OCI-LY1 (cell line): ENCODE results near the gene DLX5.

ENCODE experiments used
- H2AFZ ChIP-seq: fragments of 200-600 bp; sonication (generic), shearing (Covaris generic); 2 replicates; pipeline ENCODE4 v1.6.0; 2014; ENCODE audit warnings: antibody characterized with exemption, mild to moderate bottlenecking, low read length
- H3F3A ChIP-seq: fragments of 200-600 bp; sonication (generic), shearing (Covaris generic); 2 replicates; pipeline ENCODE4 v1.6.0; 2014; ENCODE audit warnings: mild to moderate bottlenecking, antibody characterized with exemption, low read length, moderate library complexity; ENCODE audit not compliant: insufficient read depth
- H3K27ac ChIP-seq: fragments of 200-600 bp; sonication (generic); 2 replicates; pipeline ENCODE4 v1.5.1; 2014; ENCODE audit warnings: low read length, mixed run types, mild to moderate bottlenecking, low read depth; ENCODE audit not compliant: poor library complexity, severe bottlenecking
- H3K27me3 ChIP-seq: fragments of 200-600 bp; sonication (generic); 2 replicates; pipeline ENCODE4 v1.6.0; 2014; ENCODE audit warnings: antibody characterized with exemption, mild to moderate bottlenecking, low read length, moderate library complexity; ENCODE audit not compliant: insufficient read depth
- H3K36me3 ChIP-seq: fragments of 200-600 bp; sonication (generic); 2 replicates; pipeline ENCODE4 v1.6.1; 2014; ENCODE audit warnings: mild to moderate bottlenecking, antibody characterized with exemption, low read length, moderate library complexity, mixed read lengths; ENCODE audit not compliant: insufficient read depth
- H3K4me1 ChIP-seq: fragments of 200-600 bp; sonication (generic); 2 replicates; pipeline ENCODE4 v1.5.1; 2014; ENCODE audit warnings: mild to moderate bottlenecking, low read length, moderate library complexity; ENCODE audit not compliant: insufficient read depth, severe bottlenecking
- H3K4me2 ChIP-seq: fragments of 200-600 bp; sonication (generic), shearing (Covaris generic); 2 replicates; pipeline ENCODE4 v1.6.1; 2014; ENCODE audit warnings: low read length
- H3K4me3 ChIP-seq: fragments of 200-600 bp; sonication (generic); 2 replicates; pipeline ENCODE4 v1.5.1; 2014; ENCODE audit warnings: low read length, low read depth, mild to moderate bottlenecking, mixed read lengths; ENCODE audit not compliant: poor library complexity, severe bottlenecking
- H3K79me2 ChIP-seq: fragments of 200-600 bp; shearing (Covaris generic); 2 replicates; pipeline ENCODE4 v1.6.1; 2016; ENCODE audit warnings: mixed run types, low read length, mixed read lengths; ENCODE audit not compliant: insufficient read depth
- H3K9ac ChIP-seq: fragments of 200-600 bp; sonication (generic), shearing (Covaris generic); 2 replicates; pipeline ENCODE4 v1.6.1; 2014; ENCODE audit warnings: mild to moderate bottlenecking, low read length, mixed read lengths
- H3K9me2 ChIP-seq: fragments of 200-600 bp; sonication (generic), shearing (Covaris generic); 2 replicates; pipeline ENCODE4 v1.6.1; 2014; ENCODE audit warnings: low read depth, mild to moderate bottlenecking, low read length, mixed read lengths
- H3K9me3 ChIP-seq: fragments of 200-600 bp; shearing (Covaris generic); 2 replicates; pipeline ENCODE4 v1.6.1; 2014; ENCODE audit warnings: low read length, mixed read lengths
- H4K20me1 ChIP-seq: fragments of 200-600 bp; sonication (generic), shearing (Covaris generic); 2 replicates; pipeline ENCODE4 v1.6.0; 2016; ENCODE audit warnings: mild to moderate bottlenecking, low read length; ENCODE audit not compliant: insufficient read depth
- CTCF ChIP-seq: fragments of 200-600 bp; sonication (generic), shearing (Covaris generic); IDR thresholded peaks from 2 replicates; pipeline ENCODE4 v1.5.1; 2017; ENCODE audit warnings: mild to moderate bottlenecking, antibody characterized with exemption, low read length, moderate library complexity, mixed read lengths
- EZH2 ChIP-seq: fragments of 200-600 bp; sonication (generic), shearing (Covaris generic); IDR thresholded peaks from 2 replicates; pipeline ENCODE4 v1.8.0; 2017; ENCODE audit warnings: borderline replicate concordance, mixed run types, mild to moderate bottlenecking, antibody characterized with exemption, low read length, moderate library complexity, mixed read lengths

Gene DLX5

DNA sequence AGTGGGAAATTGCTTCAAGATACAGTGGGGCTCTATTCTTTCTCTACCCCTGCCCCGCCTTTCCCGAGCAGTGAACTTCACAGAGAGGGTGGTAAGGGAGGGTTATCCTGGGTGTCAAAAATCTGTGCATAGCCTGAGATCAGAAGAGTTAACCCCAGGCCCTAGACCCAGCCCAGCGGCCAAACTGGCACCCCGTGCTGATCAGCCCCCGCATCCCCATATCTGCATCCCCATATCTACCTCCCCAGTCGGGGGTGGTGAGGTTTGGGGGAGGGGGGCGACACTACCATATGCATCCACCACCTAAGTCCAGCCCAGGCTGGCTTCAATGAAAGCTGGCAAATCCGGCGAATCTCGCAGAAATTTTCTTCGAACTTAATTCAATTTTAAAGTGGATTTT, 26.3 kb downstream of the DLX5 start:
- H3K27ac ChIP-seq = no peak overlapping the region
- no peaks in the 10 kb centered on the region for H3K9me3 ChIP-seq
- no peaks in the 10 kb centered on the region for H3K4me1 ChIP-seq
- H3F3A ChIP-seq = no peaks in the 10 kb centered on the region
- no peaks in the 10 kb centered on the region for H3K36me3 ChIP-seq
- no peaks in the 10 kb centered on the region for H3K9me2 ChIP-seq
- H2AFZ ChIP-seq = no peak overlapping the region
- H4K20me1 ChIP-seq = no peaks in the 10 kb centered on the region
- H3K4me3 ChIP-seq = no peak overlapping the region
- peaks cover 12% of the 10 kb centered on the region; the same call in 1 of the 2 replicates for H3K27me3 ChIP-seq
- TF ChIP-seq CTCF (no peak), EZH2 (no peak)
- H3K79me2 ChIP-seq = no peaks in the 10 kb centered on the region
- H3K9ac ChIP-seq = no peak overlapping the region
- H3K4me2 ChIP-seq = no peak overlapping the region

GRCh38 chr7:96997512-96998032, 27.1 kb downstream of the DLX5 start:
- Histone ChIP-seq H3K4me3 (no peak overlapping the region), H3K36me3 (no peaks in the 10 kb centered on the region), H3K27ac (no peak overlapping the region), H3K9me2 (no peaks in the 10 kb centered on the region), H3K4me2 (no peak overlapping the region), H3K9me3 (no peaks in the 10 kb centered on the region), H2AFZ (no peak overlapping the region), H3K79me2 (no peaks in the 10 kb centered on the region), H3K4me1 (no peaks in the 10 kb centered on the region), H3F3A (no peaks in the 10 kb centered on the region), H4K20me1 (no peaks in the 10 kb centered on the region), H3K27me3 (peaks cover 12% of the 10 kb centered on the region; the same call in 1 of the 2 replicates), H3K9ac (no peak overlapping the region)
- TF ChIP-seq EZH2 = no peak

DNA sequence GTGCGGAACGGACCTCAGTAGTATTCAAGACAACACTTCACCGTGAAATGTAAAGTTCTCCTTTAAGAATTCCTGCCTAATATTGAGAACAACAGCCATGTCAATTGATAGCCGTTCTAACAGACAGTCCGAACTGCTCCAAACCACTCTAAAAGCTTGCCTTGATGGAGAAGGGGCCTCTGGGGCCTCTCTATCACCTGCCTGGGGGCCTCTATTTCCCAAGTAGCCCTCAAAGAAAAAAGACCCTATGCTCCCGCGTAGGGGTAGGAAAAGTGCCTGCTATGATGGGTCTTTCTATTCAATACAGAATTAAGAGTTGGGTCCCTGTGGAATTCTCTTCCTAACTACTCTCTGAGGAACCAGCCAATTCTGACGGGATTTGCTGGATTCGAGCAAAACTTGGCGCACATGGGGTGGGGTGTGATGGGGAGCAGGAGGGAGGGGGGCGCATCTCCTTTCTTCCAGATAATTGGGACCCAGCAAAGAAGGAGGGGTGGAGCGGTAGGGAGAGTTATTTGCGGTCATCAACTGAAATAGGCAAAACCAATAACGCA, 27.6 kb downstream of the DLX5 start:
- Histone ChIP-seq H3K79me2 (no peaks in the 10 kb centered on the region), H3K9me3 (no peaks in the 10 kb centered on the region), H2AFZ (no peak overlapping the region), H3K4me2 (no peak overlapping the region), H3K27me3 (peaks cover 12% of the 10 kb centered on the region; the same call in 1 of the 2 replicates), H4K20me1 (no peaks in the 10 kb centered on the region), H3K36me3 (no peaks in the 10 kb centered on the region), H3F3A (no peaks in the 10 kb centered on the region), H3K27ac (no peak overlapping the region), H3K4me3 (no peak overlapping the region), H3K9ac (no peak overlapping the region), H3K9me2 (no peaks in the 10 kb centered on the region), H3K4me1 (no peaks in the 10 kb centered on the region)
- TF ChIP-seq CTCF (no peak), EZH2 (no peak)
